HEK293 (cell line): ENCODE results near the gene GPRC5B.

Source experiments
- GLIS1 ChIP-seq: fragments of 450-650 bp; formaldehyde crosslinking; IDR thresholded peaks from 2 replicates; pipeline ENCODE4 v1.5.1; 2016; ENCODE audit warnings: missing biosample characterization, missing genetic modification characterization
- ZNF214 ChIP-seq: fragments of 450-650 bp; formaldehyde crosslinking; IDR thresholded peaks from 2 replicates; pipeline ENCODE4 v1.5.1; 2017; ENCODE audit warnings: missing biosample characterization, mild to moderate bottlenecking, missing genetic modification characterization, borderline replicate concordance
- ZNF529 ChIP-seq: fragments of 450-650 bp; formaldehyde crosslinking; IDR thresholded peaks from 2 replicates; pipeline ENCODE4 v1.5.1; 2017; ENCODE audit warnings: missing genetic modification characterization, missing biosample characterization; ENCODE audit not compliant: insufficient replicate concordance
- ZNF747 ChIP-seq: fragments of 450-650 bp; formaldehyde crosslinking; IDR thresholded peaks from 2 replicates; pipeline ENCODE4 v1.5.1; 2016; ENCODE audit warnings: missing biosample characterization, missing genetic modification characterization
- TF ChIP-seq, protein P1 (sequence below): fragments of 450-650 bp; formaldehyde crosslinking; IDR thresholded peaks from 2 replicates; pipeline ENCODE4 v1.5.1; 2017; ENCODE audit warnings: missing biosample characterization, missing genetic modification characterization

The GPRC5B gene

DNA sequence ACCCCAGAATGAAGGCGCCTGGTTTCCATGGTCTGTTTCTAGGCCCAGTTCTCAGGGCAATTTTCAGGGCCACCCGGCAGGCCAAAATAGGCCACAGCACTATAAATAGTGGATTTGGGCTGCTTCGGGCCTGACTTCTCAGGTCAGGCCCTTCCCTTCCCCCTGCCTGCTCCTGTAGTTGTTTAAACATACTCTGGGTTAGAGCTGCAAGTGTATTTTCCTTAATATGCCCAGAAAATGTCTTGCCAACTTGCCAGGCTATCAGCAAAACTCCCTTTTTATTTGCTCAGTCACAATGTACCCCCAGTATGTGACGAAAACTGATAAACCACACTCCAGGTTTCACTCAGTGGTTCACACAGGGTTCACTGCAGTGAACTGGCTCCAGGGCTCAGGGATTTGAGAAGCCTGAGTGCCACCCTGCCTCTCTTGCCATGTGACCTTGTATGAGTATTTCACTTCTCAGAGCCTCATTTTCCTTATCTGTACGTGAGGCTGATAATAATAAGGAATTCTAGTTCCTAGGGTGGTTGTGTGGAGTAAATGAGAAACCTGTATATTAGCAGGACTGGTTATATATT lies 76.5 kb downstream of the GPRC5B start (continued):
- TF ChIP-seq ZNF529 (tag by site-specific recombination) = no peak
- TF ChIP-seq, protein P1, sequence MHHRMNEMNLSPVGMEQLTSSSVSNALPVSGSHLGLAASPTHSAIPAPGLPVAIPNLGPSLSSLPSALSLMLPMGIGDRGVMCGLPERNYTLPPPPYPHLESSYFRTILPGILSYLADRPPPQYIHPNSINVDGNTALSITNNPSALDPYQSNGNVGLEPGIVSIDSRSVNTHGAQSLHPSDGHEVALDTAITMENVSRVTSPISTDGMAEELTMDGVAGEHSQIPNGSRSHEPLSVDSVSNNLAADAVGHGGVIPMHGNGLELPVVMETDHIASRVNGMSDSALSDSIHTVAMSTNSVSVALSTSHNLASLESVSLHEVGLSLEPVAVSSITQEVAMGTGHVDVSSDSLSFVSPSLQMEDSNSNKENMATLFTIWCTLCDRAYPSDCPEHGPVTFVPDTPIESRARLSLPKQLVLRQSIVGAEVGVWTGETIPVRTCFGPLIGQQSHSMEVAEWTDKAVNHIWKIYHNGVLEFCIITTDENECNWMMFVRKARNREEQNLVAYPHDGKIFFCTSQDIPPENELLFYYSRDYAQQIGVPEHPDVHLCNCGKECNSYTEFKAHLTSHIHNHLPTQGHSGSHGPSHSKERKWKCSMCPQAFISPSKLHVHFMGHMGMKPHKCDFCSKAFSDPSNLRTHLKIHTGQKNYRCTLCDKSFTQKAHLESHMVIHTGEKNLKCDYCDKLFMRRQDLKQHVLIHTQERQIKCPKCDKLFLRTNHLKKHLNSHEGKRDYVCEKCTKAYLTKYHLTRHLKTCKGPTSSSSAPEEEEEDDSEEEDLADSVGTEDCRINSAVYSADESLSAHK (tag by site-specific recombination) = no peak
- TF ChIP-seq ZNF214 (tag by site-specific recombination) = no peak
- no peak for TF ChIP-seq GLIS1 (tag by site-specific recombination)
- no peak for TF ChIP-seq ZNF747
- TF ChIP-seq, all 188 proteins: peak for 0
